Measurements from ENCODE around the gene LRMDA. TPM values are rescaled to one million over a fixed set of nuclear protein-coding genes. Genes with fewer than 3 reads are reported as not detected.

Gene LRMDA
- polyA plus RNA-seq, 3 donors, result 39.8 to 59.6 (median 56.4) TPM

- Mint-ChIP-seq H3K27me3 (ENCODE audit: low read depth in 3 of 3) (no peaks in the 10 kb centered on the region), H3K4me1 (no peaks in the 10 kb centered on the region), H3K4me3 (no peak overlapping the region), H3K9me3 (peaks cover 0 to 14% (median 5%) of the 10 kb centered on the region in 7 donors), H3K27ac (no peak overlapping the region), H3K36me3 (peaks cover 15 to 27% of the 10 kb centered on the region in 2 donors)
- WGBS (ENCODE audit: insufficient coverage), result 100% methylated on average over 3 of the region's 11 CpGs
- no peak overlapping the region for H3K27ac ChIP-seq (ENCODE audit: low read depth in 1 of 2, low read length in 2 of 2)
- peaks cover 0 to 17% of the 10 kb centered on the region in 2 donors for H3K36me3 ChIP-seq (replicated peaks in 1 of 2; ENCODE audit: control insufficient read depth in 1 of 2, insufficient read depth in 2 of 2, low read length in 2 of 2)
- peaks cover 3% of the 10 kb centered on the region for H4K20me1 ChIP-seq (ENCODE audit: insufficient read depth, low read length)
- no peak for TF ChIP-seq CTCF (IDR thresholded peaks at IDR 0.05)
- no peaks in the 10 kb centered on the region for H3K27me3 ChIP-seq (ENCODE audit: control insufficient read depth in 2 of 2, insufficient read depth in 2 of 2, low read length in 2 of 2)
- H3K4me1 ChIP-seq (ENCODE audit: control insufficient read depth in 1 of 2, insufficient read depth in 2 of 2, low read length in 2 of 2), result no peaks in the 10 kb centered on the region
- no peaks in the 10 kb centered on the region for H3K79me2 ChIP-seq (ENCODE audit: insufficient read depth, low read length)
- intact Hi-C loops (cut with micrococcal nuclease), result no loop called here
- no peak overlapping the region for H3K4me3 ChIP-seq (replicated peaks in 1 of 3; ENCODE audit: low read depth in 2 of 3, low read length in 3 of 3)
- H3K9ac ChIP-seq (ENCODE audit: insufficient read depth, low read length, poor library complexity, severe bottlenecking), result no peak overlapping the region
- no peak for DNase-seq
- H2AFZ ChIP-seq (ENCODE audit: insufficient read depth, low read depth, low read length, poor library complexity, severe bottlenecking), result no peak overlapping the region
- H3K9me3 ChIP-seq (replicated peaks in 1 of 2; ENCODE audit: control insufficient read depth in 1 of 2, insufficient read depth in 1 of 2, low read length in 2 of 2), result no peaks in the 10 kb centered on the region
- H3K4me2 ChIP-seq (replicated peaks; ENCODE audit: extremely low read depth, low read length, poor library complexity, severe bottlenecking), result no peak overlapping the region
Observed at GRCh38 chr10:75682649-75683557, 251.5 kb downstream of the LRMDA start.

- no peak overlapping the region for H2AFZ ChIP-seq (ENCODE audit: insufficient read depth, low read depth, low read length, poor library complexity, severe bottlenecking)
- H3K27ac ChIP-seq (ENCODE audit: low read depth in 1 of 2, low read length in 2 of 2), result no peak overlapping the region
- H3K9me3 ChIP-seq (replicated peaks in 1 of 2; ENCODE audit: control insufficient read depth in 1 of 2, insufficient read depth in 1 of 2, low read length in 2 of 2), result no peaks in the 10 kb centered on the region
- WGBS (ENCODE audit: insufficient coverage), result no CpG with 5 or more reads among the region's 1 CpG
- H3K27me3 ChIP-seq (ENCODE audit: control insufficient read depth in 2 of 2, insufficient read depth in 2 of 2, low read length in 2 of 2), result no peaks in the 10 kb centered on the region
- Mint-ChIP-seq H3K4me1 (peaks cover 7% of the 10 kb centered on the region), H3K27ac (no peak overlapping the region), H3K9me3 (peaks cover 0 to 14% (median 5%) of the 10 kb centered on the region in 7 donors), H3K4me3 (no peak overlapping the region), H3K27me3 (ENCODE audit: low read depth in 3 of 3) (no peaks in the 10 kb centered on the region), H3K36me3 (peaks cover 15 to 27% of the 10 kb centered on the region in 2 donors)
- H4K20me1 ChIP-seq (ENCODE audit: insufficient read depth, low read length), result peaks cover 3% of the 10 kb centered on the region
- peaks cover 0 to 17% of the 10 kb centered on the region in 2 donors for H3K36me3 ChIP-seq (replicated peaks in 1 of 2; ENCODE audit: control insufficient read depth in 1 of 2, insufficient read depth in 2 of 2, low read length in 2 of 2)
- H3K9ac ChIP-seq (ENCODE audit: insufficient read depth, low read length, poor library complexity, severe bottlenecking), result no peak overlapping the region
- H3K4me1 ChIP-seq (ENCODE audit: control insufficient read depth in 1 of 2, insufficient read depth in 2 of 2, low read length in 2 of 2), result no peaks in the 10 kb centered on the region
- no peak overlapping the region for H3K4me3 ChIP-seq (replicated peaks in 1 of 3; ENCODE audit: low read depth in 2 of 3, low read length in 3 of 3)
- intact Hi-C loops (cut with micrococcal nuclease), result no loop called here
- no peak for TF ChIP-seq CTCF (IDR thresholded peaks at IDR 0.05)
- H3K4me2 ChIP-seq (replicated peaks; ENCODE audit: extremely low read depth, low read length, poor library complexity, severe bottlenecking), result no peak overlapping the region
- no peak for DNase-seq
- peaks cover 5% of the 10 kb centered on the region for H3K79me2 ChIP-seq (ENCODE audit: insufficient read depth, low read length)
Observed at GRCh38 chr10:75685187-75685586, 253.8 kb downstream of the LRMDA start.

Measured in CD14-positive monocyte (primary cell).